ENCODE results near the gene GNL1. TPM values are rescaled to one million over a fixed set of nuclear protein-coding genes. Genes with fewer than 3 reads are reported as not detected.

GNL1 gene
- total and polyA plus RNA-seq, 9 of the 15 experiments (the other 6 are each of a cell fraction or from before 2014, with no cell fraction given): 0.73 to 112 (median 58.0) TPM

DNA sequence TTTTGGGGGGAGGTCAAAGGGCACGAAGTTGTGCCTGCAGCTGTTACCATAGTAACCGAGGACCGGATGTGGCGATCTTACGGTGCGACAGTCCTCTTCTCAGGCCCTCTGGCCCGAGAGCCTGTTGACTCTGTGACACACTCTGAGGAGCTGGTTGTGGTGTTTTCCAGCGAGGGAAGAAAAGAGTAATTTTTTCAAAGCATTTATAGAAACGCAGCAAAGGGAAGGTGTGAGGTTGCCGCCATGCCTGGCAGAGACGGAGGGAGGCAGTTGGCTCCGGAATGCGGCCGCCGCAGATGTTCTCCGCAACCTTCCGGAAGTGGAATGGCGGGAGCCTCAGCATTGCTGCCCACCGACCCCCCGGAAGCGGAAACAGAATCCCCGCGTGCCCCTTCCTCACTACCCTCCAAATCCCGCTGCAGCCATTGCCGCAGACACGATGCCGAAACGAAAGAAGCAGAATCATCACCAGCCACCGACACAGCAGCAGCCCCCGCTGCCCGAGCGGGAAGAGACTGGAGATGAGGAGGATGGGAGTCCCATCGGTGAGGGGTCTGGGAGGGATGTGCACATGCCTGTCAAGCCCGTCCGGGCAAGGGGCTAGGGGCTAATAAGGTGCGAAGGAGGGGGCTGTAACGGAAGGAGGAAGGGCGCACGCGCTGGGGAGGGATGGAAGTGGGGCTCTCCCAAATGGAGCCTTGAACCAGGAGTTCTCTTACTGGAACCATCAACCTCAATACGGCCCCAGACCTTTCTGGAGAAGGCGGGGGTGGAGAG is 805 bp upstream of the GNL1 start, which contains the start of gene PRR3 (continued):
- TF ChIP-seq, protein P1, sequence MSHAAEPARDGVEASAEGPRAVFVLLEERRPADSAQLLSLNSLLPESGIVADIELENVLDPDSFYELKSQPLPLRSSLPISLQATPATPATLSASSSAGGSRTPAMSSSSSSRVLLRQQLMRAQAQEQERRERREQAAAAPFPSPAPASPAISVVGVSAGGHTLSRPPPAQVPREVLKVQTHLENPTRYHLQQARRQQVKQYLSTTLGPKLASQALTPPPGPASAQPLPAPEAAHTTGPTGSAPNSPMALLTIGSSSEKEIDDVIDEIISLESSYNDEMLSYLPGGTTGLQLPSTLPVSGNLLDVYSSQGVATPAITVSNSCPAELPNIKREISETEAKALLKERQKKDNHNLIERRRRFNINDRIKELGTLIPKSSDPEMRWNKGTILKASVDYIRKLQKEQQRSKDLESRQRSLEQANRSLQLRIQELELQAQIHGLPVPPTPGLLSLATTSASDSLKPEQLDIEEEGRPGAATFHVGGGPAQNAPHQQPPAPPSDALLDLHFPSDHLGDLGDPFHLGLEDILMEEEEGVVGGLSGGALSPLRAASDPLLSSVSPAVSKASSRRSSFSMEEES (CRISPR knock-in tag; IDR thresholded peaks at IDR 0.05): no peak
- TF ChIP-seq TAF9B (IDR thresholded peaks at IDR 0.05; ENCODE audit: partially characterized antibody) (peak; percentile 93), PHB (CRISPR knock-in tag; IDR thresholded peaks at IDR 0.05) (no peak), PML (IDR thresholded peaks at IDR 0.05; ENCODE audit: low read length) (peak; percentile 75), ARNT (IDR thresholded peaks at IDR 0.05) (peak in 1 of 2 experiments; percentile 93; a peak in 1 of 4 replicates), RBFOX2 (IDR thresholded peaks at IDR 0.05; ENCODE audit: low read depth, low read length) (peak; percentile 94), ZNF644 (tag; IDR thresholded peaks at IDR 0.05; ENCODE audit: low read depth) (no peak; the same call in 1 of the 2 replicates), CBX3 (IDR thresholded peaks at IDR 0.05; ENCODE audit: borderline replicate concordance in 1 of 2, low read length in 2 of 2) (peak in 1 of 2 experiments; percentile 79; a peak in 1 of 3 replicates), SETDB1 (IDR thresholded peaks at IDR 0.05; ENCODE audit: low read length) (peak; percentile 70), ZNF445 (CRISPR knock-in tag; IDR thresholded peaks at IDR 0.05; ENCODE audit: low read depth) (no peak), ZKSCAN8 (CRISPR knock-in tag; IDR thresholded peaks at IDR 0.05) (no peak), GABPA (tag; conservative IDR thresholded peaks at IDR 0.05; ENCODE audit: low read depth) (peak; percentile 99), BHLHE40 (IDR thresholded peaks at IDR 0.05; ENCODE audit: low read length) (peak; percentile 37; the same call in 1 of the 2 replicates)
- TF ChIP-seq, protein P2, sequence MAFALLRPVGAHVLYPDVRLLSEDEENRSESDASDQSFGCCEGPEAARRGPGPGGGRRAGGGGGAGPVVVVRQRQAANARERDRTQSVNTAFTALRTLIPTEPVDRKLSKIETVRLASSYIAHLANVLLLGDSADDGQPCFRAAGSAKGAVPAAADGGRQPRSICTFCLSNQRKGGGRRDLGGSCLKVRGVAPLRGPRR (CRISPR knock-in tag; IDR thresholded peaks at IDR 0.05): no peak
- TF ChIP-seq, protein P3, sequence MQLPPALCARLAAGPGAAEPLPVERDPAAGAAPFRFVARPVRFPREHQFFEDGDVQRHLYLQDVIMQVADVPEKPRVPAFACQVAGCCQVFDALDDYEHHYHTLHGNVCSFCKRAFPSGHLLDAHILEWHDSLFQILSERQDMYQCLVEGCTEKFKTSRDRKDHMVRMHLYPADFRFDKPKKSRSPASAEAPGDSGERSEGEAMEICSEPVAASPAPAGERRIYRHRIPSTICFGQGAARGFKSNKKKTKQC (CRISPR knock-in tag; IDR thresholded peaks at IDR 0.05): peak; percentile 81
- TF ChIP-seq, protein P4, sequence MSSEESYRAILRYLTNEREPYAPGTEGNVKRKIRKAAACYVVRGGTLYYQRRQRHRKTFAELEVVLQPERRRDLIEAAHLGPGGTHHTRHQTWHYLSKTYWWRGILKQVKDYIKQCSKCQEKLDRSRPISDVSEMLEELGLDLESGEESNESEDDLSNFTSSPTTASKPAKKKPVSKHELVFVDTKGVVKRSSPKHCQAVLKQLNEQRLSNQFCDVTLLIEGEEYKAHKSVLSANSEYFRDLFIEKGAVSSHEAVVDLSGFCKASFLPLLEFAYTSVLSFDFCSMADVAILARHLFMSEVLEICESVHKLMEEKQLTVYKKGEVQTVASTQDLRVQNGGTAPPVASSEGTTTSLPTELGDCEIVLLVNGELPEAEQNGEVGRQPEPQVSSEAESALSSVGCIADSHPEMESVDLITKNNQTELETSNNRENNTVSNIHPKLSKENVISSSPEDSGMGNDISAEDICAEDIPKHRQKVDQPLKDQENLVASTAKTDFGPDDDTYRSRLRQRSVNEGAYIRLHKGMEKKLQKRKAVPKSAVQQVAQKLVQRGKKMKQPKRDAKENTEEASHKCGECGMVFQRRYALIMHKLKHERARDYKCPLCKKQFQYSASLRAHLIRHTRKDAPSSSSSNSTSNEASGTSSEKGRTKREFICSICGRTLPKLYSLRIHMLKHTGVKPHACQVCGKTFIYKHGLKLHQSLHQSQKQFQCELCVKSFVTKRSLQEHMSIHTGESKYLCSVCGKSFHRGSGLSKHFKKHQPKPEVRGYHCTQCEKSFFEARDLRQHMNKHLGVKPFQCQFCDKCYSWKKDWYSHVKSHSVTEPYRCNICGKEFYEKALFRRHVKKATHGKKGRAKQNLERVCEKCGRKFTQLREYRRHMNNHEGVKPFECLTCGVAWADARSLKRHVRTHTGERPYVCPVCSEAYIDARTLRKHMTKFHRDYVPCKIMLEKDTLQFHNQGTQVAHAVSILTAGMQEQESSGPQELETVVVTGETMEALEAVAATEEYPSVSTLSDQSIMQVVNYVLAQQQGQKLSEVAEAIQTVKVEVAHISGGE (CRISPR knock-in tag; IDR thresholded peaks at IDR 0.05): peak; percentile 87 to 98 (median 93); a peak in 5 of 6 replicates
- TF ChIP-seq, protein P5, sequence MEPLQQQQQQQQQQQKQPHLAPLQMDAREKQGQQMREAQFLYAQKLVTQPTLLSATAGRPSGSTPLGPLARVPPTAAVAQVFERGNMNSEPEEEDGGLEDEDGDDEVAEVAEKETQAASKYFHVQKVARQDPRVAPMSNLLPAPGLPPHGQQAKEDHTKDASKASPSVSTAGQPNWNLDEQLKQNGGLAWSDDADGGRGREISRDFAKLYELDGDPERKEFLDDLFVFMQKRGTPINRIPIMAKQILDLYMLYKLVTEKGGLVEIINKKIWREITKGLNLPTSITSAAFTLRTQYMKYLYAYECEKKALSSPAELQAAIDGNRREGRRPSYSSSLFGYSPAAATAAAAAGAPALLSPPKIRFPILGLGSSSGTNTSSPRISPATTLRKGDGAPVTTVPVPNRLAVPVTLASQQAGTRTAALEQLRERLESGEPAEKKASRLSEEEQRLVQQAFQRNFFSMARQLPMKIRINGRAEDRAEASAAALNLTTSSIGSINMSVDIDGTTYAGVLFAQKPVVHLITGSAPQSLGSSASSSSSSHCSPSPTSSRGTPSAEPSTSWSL (CRISPR knock-in tag; IDR thresholded peaks at IDR 0.05; ENCODE audit: borderline replicate concordance): 0 out of 2 replicates have a peak, but pooled peaks have one; percentile 21
- TF ChIP-seq, protein P6, sequence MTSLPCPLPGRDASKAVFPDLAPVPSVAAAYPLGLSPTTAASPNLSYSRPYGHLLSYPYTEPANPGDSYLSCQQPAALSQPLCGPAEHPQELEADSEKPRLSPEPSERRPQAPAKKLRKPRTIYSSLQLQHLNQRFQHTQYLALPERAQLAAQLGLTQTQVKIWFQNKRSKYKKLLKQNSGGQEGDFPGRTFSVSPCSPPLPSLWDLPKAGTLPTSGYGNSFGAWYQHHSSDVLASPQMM (CRISPR knock-in tag; IDR thresholded peaks at IDR 0.05): no peak

Data from K562 (cell line).